DMS79 treated with DMSO at 0.1 percent for 48 hours (cell line): ENCODE measurements around the gene TANC2.
A peak's percentile ranks its signal among the peaks of the same experiment; 100 is the strongest.
"Not testable (repeated sequence)": the region's sequence is repeated elsewhere in the genome, so short reads cannot be mapped to it uniquely, and the experiment has no call there.

Experiments used
- DNase-seq: peaks from one replicate; lab custom pipeline; 2025; lab: John Stamatoyannopoulos, UW

Gene TANC2

DNA sequence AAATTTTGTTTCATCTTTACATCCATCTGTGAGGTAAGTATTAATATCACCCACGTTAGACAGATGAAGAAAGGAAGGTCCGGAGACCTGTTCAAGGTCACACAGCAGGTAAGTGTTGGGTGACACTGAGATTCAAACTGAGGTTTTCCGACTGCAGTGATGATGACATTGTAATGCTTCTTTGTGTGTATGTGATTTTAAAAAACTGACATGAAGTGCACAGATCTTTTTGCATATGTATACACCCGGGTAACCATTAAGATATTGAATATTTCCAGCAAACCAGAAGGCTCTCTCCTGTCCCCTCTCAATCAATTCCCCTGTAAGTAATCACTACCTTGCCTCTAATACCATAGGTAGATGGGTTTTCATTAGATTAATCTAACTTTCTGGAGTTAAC is 1.5 kb upstream of the TANC2 start:
- no peak for DNase-seq

DNA sequence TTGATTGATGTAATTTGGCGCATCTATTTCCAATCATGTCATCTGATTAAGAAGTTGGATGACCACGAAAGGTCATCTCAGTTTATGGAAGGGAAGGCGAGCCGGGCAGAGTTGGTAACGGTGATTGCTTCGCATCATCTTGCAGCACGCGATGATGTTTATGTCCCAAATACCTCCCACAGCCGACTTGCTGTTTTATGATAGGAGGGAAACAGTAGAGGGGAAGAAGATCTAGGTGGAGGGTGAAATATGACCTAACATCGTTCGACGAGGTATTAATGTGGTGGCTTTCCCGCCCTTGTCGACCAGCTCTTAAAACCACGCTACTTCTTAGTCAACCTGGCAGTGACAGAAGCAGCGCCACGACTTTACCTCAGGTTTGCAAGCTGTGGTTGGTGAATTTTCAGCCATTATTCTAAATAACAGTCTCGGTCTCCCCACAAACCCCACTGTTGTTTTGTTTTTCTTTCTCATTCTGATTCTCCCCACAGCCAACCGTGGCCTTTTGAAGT is 805 bp upstream of the TANC2 start:
- DNase-seq: no peak

- DNase-seq: peak; percentile 6
These were observed 580 bp downstream of the TANC2 start for GRCh38 chr17:62966426-62967204.

DNA sequence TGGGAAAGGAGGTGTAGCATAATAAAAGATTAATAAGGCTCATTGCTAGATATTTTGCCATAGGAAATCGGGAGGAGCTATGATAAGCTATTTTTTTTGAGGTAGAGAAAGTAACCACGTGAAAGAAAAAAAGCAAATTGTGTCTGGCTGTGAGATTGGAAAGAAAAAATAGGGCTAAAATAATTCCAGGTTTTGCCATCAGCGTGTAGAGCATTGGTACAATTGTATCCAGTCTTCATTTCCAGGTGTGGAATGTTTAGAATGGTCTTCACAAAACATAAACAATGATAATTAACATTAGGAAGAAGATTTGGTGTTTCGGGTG is 1.1 kb downstream of the TANC2 start:
- DNase-seq: no peak

DNA sequence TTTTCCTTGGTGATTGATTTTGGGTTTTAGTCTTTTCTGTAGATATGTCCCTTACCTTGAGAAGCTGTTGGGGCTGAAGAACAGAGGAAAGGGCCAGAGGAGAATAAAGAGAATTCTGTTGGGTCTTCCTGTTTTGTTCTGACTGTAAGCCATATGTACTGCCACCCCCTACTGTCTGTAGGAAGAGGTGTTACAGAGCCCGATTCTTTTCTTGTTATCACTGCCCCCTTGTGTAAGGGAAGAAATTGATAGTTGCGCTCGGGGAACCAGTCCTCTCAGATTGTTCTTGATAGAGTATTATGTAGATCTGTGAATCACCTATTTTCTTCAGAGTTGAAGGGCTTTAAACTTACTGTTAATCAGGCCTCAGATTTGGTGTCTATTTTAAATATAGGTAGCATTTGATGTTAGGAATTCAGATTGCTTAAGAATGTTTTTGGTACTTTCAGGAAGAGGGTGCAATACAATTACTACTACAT is 2.4 kb downstream of the TANC2 start:
- peak; percentile 71 for DNase-seq

DNA sequence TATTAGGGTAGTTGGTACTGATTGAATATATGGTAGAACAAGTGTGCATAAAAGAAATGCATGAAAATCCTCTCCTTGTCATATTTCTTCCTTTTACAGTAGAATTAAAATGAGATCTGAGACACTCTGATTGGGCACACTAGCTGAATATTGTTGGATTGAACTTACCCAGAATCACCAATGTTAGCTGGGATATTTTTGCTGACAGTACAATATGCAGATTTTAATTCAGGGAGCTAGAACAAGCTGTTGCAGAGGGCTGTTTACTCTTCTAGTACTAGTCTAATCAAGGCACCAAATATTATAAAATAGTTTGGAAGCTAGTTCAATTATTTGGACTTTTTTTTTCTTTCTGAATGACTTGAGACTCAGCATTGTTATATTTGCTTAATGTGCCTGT is 4.6 kb downstream of the TANC2 start:
- DNase-seq: no peak

GRCh38 chr17:62971853-62972252 is 5.8 kb downstream of the TANC2 start:
- DNase-seq: no peak

DNA sequence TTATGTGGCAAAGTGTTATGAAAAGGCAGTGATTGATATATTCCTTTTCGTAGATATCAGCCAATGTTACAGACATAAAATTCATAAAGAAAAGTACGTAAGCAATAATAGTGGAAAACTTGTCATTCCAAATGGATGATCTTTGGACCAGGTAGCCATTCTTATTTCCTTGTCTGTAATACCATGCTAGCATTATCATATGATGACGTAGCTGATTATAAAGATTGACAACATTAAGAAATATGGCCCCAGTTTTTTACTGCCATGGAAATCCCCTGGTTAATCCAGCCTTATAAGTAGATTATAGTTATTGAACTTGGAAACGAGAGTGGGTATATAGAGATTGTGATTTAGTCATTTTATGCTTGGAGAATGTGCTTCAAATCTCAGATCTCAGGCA is 8.8 kb downstream of the TANC2 start:
- no peak for DNase-seq

DNA sequence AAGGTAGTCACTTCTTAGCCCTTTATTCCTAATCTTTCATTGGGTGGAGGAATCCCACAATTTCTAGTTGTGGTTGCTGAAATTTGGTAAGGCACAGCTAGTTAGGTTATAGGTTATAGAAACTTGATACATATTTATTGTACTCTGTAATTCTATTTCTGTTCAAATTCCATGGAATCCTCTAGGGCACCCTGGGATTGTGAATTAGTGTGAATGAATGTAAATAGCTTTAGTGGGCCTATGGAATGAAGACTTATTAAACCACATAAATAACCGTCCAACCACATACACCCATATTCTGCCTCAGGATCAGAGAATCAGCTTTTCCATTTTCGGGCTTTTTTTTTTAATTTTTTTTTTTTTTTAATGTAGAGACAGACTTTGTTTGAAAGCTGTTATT is 9.2 kb downstream of the TANC2 start:
- no peak for DNase-seq

DNA sequence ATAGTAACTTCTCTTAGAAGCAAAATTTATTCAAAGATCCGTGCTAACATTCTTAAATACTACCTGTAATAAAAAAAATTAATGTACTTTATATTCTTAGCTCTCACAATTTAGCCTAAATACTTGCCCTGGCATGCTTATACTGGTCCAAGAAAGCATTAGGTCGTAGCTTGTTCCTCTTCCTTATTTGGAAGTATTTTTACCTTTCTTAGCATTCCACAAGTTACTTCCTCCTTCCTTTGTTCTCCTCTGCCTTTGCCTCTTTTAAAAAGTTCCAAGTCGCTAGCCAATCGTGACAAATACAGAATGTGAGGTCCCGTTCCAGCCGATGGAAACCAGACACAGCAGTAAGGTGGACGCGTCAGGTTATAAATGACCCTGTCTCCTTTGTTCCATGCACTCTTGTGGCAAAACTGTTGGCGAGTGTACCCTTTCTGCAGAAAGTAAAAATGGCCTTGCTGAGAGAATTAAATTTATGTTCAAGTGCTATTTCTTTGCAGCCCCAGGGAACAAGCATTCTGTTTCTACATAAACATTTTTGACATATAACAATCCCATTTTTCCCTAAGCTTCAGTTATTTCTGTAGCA is 10.7 kb downstream of the TANC2 start:
- DNase-seq: not testable (repeated sequence)

- DNase-seq: no peak
These were observed 14.8 kb downstream of the TANC2 start for GRCh38 chr17:62980842-62981241.

GRCh38 chr17:62981933-62982332 is 15.9 kb downstream of the TANC2 start:
- DNase-seq: no peak

- DNase-seq: no peak
These were observed 18.8 kb downstream of the TANC2 start for GRCh38 chr17:62984801-62985200.

DNA sequence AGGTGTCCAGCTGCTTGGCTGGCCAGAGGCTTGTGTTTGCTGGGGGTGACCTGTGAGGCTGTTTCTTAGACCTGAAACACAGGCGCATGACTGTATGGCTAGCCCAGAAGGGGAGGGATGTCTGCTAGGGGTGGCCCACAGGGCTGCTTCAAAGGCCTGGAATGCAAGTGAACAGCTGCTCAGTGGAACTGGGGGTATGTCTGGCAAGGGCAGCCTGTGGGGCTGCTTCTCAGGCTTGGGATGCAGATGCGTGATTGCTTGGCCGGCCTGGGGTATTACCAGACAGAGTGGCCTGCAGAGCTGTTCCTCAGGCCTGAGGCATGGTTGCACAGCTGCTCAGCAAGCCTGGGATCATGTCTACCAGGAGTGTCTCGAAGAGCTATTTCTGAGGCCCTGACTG is 20.5 kb downstream of the TANC2 start:
- DNase-seq: no peak

- no peak for DNase-seq
These were observed 21.1 kb downstream of the TANC2 start for GRCh38 chr17:62987136-62987535.

DNA sequence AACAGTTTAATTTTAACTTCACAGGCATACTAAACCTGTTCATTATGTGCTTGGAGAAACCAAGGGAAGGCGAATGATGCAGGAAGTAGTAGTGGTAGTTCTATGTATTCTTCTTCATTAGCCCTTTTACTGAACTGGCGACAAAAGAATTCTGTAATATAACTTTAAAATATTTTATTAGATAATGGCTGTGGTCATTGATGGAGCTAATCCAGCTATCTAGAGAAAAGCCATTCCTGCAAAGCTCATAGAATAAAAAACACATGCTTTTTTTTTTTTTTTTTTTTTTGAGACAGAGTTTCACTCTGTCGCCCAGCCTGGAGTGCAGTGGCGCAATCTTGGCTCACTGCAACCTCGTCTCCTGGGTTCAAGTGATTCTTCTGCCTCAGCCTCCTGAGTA is 23.5 kb downstream of the TANC2 start:
- no peak for DNase-seq

DNA sequence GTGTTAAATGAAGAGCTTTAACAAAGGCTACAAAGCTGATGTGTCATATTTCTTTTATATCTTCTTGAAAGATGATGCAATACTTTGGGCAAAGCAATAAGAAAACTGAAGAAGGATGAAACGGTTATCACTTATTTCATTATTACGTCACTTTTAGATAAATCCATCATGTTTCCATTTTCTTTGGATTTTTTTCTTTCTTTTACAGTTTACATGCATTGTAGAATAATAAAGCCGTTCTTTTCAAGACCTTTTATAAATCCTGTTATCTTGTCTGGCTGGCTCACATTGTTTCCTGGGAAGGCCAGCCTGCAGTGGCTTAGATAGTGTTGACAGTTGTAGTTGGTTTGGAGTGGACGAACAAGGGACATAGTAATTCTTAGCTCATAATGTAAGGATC is 28.9 kb downstream of the TANC2 start:
- DNase-seq: no peak

- DNase-seq: no peak
These were observed 29.4 kb downstream of the TANC2 start for GRCh38 chr17:62995377-62995885.

GRCh38 chr17:62996221-62996620 is 30.2 kb downstream of the TANC2 start:
- no peak for DNase-seq

DNA sequence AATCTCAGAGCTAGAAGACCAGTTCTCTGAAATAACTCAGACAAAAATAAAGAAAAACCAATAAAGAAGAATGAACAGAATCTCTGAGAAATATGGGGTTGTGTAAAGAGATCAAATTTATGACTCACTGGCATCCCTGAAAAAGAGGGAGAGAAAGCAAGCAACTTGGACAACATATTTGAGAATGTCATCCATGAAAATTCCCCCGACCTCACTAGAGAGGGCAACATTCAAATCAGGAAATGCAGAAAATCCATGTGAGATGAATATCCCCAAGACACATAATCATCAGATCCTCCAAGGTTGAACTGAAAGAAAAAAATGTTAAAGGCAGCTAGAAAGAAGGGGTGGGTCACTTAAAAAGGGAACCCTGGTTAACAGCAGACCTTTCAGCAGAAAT is 32.1 kb downstream of the TANC2 start:
- no peak for DNase-seq

DNA sequence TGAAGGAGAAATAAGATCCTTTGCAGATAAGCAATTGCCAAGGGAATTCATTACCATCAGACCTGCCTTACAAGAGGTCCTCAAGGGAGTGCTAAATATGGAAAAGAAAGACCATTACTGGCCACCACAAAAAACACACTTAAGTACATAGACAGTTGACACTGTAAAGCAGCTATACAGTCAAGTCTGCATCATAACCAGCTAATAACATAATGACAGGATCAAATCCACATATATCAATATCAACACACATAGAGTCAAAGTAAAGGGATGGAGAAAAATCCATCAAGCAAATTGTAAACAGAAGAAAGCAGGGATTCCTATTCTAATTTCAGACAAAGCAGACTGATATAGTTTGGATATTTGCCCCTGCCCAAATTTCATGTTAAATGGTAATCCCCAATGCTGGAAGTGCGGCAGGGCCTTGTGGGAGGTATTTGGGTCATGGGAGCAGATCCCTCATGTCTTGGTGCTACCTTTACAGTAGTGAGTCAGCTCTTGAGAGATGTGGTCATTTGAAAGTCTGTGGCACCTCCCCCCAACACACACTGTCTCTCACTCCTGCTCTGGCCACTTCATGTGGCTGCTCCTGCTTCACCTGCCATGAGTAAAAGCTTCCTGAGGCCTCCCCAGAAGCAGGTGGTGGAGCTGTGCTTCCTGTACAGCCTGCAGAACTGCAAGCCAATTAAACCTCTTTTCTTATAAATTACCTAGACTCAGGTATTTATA is 32.8 kb downstream of the TANC2 start:
- no peak for DNase-seq

DNA sequence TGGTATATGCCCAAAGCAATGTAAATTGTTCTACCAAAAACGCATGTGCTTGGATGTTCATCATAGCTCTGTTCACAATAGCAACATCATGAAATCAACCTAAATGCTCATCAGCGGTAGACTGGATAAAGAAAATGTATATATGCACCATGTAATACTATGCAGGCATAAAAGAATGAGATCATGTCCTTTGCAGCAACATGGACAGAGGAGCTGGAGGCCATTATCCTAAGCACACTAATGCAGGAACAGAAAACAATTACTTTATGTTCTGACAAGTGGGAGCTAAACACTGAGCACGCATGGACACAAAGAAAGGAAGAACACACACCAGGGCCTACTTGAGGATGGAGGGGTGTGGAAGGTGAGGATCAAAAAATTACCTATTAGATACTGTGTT is 33.7 kb downstream of the TANC2 start:
- DNase-seq: no peak
